ENCODE data around the gene FCHSD2.
"Not testable (repeated sequence)": the region's sequence is repeated elsewhere in the genome, so short reads cannot be mapped to it uniquely, and the experiment has no call there.

Gene FCHSD2

DNA sequence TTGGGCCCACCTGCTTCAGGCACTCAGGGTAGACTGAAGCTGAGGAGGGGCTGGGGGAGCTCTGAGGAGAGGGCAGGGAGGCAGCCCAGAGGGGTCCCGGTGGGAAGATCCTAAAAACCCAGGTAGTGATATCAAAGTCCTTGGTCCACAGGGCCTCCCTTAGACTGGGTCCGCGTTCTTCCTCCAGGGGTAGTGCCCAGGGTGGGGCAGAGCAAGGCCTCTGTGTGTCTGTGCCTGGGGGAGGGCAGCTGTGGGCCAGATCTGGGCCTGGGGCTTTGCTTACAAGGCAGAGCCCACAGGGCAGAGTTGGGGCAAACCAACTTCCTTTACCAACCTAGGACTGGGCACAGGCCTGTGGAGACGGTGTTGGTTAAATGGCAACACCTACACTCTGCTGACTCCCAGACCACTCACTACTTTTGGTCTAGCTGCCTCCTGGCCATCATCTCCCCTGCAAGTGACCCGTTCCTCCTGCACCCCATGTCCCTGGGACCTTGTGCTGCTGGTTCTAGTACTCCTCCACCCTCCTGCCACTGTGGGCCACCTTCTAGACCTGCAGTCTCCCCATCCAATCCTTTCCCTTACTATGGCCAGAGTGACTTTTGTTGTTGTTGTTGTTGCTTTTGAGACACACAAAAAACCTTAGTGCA is 312.1 kb downstream of the FCHSD2 start:
- DNase-seq: no peak

DNA sequence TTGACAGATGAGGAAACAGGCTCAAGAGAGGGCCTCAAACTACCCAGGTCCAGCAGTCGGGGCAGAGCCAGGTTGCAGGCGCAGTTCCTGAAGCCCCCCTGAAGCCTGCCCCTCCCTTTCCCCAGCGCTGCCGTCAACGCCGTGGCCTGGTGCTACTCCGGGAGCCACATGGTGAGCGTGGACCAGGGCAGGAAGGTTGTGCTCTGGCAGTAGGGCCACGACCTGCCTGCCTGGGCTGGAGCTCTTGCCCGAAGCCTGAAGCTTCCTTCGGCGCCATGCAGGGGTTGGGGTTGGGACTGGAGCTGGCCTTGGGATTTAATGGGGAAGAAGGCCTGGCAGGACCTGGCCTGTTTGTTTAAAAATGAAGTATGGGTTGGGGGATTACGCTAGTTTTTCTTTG is 312.9 kb downstream of the FCHSD2 start:
- no peak for DNase-seq

DNA sequence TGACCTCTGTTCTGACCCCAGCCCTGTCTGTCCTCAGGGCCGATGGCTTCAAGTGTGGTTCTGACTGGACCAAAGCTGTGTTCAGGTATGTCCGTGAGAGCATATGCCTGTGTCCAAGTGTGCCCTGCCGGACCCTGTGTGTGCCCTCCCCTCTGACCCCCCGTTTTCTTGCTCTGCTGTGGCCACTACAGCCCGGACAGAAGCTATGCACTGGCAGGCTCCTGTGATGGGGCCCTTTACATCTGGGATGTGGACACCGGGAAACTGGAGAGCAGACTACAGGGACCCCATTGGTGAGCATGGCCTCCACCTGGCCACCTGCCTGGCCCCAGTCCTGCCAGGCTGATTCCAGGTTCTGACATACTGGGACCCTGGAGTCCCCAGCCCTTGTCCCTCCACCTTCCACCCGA is 313.4 kb downstream of the FCHSD2 start:
- DNase-seq: no peak

DNA sequence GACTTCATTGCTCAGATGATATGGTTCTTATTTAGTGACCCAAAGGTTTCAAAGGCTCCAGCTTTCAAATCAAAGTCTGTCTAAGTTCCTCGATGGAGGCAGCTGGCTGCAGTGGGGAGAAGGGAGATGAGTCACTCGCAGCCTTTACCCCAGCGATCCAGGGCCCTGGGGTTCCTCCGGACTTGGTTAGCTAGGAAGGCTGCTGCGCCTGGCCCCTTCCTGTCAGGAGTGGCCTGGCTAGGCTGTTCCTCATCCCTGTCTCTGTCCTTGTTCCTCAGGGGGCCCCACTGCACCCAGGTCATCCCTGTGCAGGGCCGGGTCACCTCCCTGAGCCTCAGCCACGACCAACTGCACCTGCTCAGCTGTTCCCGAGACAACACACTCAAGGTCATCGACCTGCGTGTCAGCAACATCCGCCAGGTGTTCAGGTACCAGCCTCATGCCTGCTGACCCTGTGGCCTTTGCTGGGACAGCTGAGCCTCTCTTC is 314.0 kb downstream of the FCHSD2 start:
- DNase-seq: no peak

DNA sequence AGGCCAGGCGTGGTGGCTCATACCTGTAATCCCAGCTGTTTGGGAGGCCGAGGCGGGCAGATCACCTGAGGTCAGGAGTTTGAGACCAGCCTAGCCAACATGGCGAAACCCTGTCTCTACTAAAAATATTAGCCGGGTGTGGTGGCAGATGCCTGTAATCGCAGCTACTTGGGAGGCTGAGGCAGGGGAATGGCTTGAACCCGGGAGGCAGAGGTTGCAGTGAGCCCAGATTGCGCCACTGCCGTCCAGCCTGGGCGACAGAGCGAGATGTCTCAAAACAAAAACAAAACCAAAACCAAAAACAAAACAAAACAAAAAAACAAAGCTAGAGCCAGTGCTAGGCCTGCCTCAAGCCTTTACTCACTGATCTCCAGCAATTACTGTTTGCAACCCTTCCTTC is 314.5 kb downstream of the FCHSD2 start:
- not testable (repeated sequence) for DNase-seq

DNA sequence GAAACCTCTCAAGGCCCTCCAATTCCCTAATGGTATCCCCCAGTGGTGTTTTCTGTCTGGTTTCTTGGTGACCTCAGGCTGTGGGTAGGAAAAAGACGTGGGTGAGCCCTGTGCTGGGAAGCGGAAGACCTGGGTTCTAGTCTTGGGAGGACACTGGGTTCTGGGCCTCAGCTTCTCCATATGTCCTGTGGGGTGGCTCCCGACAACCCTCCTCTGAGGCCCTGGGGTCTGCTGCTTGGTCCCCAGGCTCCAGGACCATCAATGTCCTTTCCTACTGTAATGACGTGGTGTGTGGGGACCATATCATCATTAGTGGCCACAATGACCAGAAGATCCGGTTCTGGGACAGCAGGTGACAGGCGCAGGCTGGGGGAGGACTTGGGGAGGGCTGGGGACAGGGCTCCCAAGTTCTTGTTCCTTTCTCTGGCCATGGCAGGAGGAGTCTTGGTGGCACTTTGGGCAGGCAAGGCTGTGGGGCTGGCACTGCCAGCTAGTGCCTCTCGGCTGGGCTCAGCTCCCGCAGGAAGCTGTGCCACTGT is 315.1 kb downstream of the FCHSD2 start:
- no peak for DNase-seq

DNA sequence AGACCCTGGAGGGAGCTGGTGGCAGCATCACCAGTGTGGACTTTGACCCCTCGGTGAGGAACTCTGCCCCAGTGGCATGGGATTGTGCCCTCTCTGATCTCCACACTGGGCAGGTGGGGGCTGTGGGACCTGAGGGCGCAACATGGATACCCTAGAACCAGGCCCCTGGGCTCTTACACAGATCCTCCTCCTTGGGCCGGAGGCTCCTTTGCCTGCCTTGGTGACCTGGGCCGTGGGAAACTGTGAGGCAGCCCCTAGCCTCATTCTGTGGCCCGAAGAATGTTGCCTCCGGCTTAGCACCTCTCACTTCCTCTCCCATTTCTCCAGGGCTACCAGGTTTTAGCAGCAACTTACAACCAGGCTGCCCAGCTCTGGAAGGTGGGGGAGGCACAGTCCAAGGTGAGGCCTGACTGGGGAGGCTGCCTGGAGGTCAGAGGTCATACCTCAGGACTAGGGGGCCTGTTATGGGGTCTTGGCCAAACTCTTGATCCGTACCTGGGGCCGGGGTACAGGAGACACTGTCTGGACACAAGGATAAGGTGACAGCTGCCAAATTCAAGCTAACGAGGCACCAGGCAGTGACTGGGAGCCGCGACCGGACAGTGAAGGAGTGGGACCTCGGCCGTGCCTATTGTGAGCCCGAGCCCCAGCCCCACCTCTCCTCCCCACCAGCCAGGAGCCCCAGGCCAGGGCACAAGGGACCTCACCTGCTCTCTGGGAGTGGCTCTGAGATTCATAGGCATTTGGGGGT is 315.8 kb downstream of the FCHSD2 start:
- DNase-seq: no peak

DNA sequence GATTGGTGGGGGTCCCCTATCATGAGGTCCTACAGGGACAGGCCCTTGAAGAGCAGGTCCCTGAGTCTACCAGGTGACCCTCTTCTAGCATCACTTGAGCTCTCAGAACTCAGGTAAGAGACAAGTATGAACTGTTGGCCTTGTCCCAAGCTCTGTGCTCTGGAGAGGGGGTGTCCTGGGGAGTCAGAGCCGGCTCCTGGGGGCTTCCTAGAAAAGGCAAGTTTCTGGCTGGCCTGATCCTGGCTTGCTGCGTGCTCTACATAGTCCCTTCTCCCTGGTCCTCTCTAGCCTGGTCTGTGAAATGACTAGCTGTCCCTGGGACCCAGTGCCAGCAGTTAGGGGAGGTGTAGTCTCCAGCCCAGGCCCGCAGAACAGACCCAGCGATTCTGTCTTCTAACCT is 316.5 kb downstream of the FCHSD2 start:
- no peak for DNase-seq

DNA sequence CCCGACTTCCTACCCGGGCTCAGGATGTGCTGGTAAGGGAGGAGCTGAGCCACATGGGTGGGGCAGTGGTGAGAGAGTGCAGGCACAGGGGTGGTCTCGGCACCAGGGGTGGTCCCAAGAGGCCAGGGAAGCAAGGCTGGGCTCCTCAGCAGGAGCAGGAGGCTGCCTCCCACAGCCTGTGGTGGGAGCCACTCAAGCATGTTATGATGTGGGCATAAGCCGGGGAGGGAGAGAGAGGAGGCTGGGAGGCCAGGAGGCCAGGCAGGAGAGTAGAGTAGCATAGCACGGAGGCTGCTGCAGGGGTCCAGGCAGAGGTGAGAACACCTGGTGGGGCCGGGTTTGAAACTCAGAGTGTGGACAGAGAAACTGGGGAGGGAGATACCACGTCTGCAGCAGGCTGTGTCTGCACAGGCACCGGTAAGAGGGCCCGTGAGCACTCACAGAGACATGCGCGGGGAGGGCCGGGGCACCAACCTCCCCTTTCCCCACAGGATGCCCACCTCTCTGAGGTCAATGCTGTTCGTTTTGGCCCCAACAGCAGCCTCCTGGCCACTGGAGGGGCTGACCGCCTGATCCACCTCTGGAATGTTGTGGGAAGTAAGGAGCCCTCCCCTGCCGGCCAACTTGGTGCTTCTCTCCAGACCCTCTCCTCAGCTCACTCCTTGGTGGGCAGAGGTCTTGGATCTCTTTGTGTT is 317.2 kb downstream of the FCHSD2 start:
- DNase-seq: no peak

DNA sequence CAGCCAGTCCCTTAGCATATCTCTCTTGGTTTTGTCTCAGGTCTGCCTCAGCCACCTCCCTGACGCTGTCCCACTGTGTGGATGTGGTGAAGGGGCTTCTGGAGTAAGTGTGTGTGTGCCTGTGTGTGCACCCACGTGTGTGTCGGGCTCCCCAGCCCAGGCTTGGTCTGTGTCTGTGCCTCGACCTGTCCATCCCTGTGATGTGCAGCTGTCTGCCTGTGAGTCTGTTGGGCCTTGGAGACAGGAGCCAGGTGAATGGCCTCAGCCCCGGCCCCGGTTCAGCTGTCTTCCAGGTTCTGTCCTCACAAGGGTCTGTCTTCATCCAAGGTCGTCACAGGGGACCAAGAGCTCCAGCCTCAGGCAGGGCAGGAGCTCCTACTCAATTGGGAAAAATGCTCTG is 318.1 kb downstream of the FCHSD2 start:
- no peak for DNase-seq

DNA sequence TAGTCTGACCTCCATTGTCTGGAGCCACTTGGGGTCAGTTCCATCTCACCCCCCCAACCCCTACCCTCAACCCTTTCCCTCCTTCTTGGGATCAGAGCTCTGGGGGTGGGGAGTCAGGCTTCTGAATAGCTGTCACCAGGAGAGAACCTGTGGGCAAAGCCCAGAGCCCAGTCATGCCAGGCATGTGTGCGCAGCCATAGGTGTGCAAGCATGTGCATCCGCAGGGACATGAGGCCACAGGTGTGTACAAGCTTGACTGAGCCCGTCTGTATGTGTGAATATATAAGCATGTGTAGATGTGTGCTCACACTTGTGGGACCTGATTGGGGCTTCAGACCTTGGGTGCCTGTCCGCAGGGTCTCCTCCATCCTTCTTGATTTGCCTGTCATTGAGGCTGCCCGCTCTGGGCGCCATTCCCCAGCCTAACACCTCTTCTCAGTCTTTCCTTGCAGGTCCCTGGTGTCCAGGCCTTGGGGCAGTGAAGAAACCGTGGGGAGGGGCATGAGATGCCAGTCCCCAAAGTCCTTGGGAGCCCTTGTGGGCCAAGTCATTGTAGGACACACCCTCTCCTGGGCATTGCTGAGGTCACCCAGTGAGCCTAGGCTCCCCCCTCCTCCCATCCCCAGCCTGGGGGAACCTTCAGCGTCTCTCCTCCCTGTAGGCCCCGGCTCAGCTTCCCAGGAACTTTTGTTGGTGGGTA is 318.9 kb downstream of the FCHSD2 start:
- no peak for DNase-seq

DNA sequence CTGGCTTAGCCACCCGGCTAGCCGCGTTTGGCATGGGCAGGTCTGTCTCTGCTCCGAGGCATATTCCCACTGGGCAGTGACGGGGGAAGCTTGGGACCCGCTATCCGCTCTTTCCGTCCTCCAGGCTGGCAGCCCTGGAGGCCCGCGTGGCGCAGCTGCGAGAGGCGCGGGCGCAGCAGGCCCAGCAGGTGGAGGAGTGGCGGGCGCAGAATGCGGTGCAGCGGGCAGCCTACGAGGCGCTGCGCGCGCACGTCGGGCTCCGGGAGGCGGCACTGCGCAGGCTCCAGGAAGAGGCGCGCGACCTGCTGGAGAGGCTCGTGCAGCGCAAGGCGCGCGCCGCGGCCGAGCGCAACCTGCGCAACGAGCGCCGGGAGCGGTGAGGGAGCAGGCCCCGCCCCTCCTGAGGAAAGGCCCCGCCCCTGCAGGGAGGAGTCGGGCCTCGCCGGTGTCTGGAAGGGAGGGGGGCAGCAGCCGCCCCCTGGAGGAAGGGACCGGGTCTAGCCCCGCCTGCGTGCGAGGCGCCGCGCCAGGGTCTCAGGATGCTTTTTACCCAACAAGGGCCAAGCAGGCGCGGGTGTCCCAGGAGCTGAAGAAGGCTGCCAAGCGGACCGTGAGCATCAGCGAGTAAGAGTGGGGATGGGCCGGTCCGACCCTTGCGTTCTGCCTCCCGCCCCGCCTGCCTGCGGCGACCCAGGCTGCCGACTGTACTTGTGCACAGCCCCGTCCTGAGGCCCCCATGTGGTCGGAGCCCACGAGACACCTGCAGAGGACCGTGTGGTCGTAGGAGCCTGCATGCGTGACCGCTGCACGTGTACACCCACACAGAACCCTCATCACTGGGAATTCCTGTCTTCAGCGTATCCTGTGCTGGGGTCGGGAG is 320.0 kb downstream of the FCHSD2 start:
- peak; percentile 80 for DNase-seq

DNA sequence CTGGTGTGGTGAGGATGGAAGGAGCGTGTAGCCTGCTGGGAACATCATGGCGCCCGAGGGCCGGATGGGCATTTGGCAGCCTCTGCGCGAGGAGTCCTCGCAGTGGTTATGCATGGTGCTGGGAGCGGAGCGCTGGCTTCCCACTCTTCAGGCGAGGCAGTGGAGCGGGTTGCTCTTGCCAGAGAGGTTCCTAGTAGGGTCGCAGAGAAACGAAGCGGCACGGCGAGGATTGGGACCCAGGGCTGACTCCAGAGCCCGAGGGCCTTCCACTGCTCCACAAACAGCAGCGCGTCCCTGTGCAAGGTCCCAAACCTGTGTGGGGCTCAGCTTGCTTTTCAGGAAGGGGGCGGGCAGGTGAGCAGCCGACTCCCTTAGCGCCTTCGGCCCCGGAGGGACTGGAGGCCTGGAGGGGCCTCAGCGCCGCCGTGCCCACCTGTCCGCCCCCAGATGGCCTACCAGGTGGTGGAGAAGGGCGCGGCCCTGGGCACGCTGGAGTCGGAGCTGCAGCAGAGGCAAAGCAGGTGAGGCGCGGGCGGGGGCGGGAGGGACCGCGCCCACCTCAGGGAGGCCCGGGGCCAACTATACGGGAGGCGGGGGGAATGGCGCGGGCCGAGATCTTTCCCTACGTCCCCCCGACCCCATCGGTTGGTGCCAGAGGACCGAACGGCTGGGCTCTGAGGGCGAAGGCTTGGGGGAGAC is 320.7 kb downstream of the FCHSD2 start:
- no peak for DNase-seq

DNA sequence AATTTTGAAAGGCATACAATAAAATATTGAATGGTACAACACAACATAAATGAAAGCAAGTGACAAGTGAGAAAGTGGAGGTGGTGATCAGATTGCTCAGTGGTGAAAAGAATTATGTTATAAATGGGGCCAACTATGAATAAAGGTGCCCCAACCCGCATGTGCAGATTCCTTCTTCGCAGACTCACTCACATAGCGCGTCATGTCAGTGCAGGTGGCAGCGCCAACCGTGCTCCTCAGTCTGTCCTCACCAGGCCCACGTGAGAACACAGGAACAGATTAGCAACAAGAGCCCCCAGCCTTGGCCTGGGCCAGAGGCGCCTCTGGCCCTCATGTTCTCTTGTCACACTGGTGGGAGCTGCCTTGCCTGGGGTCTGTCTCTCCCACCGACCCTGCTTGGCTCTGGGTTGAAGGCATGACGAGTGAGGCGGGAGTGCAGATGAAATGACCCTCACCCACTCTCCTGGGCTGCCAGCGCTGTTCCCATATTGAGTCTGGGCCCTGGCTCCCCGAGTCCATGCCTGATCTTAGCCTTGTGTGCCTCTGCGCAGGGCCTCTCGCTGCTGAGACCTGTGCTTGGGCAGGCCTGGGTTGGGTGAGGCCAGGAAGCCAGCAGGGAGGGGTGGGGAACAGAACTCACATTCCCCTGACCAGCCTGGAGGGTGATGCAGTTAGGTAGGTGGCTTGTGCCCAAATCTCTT is 321.5 kb downstream of the FCHSD2 start:
- DNase-seq: no peak

DNA sequence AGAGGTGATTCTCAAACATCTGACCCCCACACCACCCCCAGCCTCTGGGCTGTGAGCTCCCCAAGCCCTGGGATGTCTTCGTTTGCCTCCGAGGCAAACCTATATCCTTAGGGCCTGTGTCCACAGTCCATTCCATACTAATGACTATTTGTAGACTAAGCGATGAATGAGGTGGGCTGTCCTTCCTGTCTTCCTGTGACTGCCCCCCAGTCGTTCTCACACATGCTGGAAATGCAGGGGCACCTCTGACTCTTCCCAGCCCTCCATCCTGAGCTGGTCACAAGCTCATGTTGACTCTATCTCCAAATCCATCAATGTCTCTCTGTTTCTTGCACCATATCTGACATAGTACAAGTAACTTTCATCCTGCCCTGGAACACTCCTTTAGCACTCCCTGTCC is 323.1 kb downstream of the FCHSD2 start:
- no peak for DNase-seq

DNA sequence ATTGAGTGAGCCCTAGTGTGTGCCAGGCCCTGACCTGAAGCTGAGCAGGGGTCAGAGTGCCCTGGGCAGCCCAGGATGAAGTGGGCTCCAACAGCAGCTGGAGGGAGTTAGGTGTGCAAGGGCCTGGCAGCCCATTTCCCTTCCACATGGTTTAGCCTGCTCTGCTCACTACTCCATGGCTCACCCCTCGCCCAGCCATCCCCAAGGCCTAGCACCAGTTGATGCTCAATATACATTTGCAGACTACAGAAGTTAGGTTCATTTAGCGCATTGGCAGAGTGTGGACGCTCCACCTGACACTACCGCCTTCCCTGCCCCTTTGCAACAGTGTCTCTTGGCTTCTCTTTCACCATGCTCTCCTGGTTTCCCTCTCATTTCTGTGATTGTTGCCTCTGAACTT is 324.2 kb downstream of the FCHSD2 start:
- no peak for DNase-seq

DNA sequence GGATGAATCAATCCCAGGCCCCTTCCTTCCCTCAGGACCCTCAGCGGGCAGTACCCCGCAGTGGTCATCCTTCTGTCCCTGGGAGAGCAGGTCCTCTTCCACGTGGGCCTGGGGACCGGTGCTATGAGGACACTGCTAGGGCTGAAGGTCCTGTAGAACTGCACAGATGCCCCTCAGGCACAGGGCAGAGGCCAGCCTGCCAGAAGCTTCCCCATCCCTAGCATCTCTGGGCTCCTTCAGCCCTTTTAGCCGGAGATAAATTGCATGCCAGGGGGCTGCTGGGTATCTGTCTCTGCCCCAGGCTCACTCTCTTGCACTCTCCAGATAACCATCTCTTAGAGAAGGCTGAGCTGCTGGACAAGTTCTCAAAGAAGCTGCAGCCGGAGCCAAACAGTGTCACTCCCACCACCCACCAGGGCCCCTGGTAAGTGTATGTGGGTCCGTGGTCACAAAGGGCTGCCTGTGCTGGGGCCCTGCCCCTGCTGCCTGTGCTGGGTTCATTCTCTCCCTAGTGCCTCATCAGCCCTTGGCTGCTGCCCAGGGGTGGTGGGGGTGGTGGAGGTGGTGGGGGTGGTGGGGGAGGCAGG is 325.6 kb downstream of the FCHSD2 start:
- no peak for DNase-seq

DNA sequence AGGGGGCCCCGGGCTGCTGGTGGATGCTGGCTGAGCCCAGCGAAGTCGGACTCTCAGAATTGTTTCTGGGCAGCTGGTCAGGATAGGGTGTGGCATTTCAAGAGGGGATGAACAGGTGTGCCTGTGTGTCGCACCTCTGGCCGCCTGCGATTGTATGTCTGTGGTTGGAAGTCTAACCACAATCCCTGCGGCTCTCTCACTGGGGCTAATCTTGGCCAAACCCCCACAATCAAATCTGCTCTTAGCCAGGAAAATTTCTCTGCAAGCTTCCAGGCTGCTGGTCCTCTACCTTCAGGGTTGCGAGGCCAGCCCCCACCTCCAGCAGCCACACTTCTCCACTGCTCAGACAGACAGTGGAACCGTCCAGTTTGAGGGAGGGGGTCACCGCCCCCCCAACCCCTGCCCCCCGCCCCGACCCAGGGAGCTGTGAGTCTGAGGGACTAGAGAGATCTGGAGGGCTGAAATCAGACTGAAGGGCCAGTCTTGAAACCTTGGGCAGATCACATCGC is 327.0 kb downstream of the FCHSD2 start:
- DNase-seq: no peak

DNA sequence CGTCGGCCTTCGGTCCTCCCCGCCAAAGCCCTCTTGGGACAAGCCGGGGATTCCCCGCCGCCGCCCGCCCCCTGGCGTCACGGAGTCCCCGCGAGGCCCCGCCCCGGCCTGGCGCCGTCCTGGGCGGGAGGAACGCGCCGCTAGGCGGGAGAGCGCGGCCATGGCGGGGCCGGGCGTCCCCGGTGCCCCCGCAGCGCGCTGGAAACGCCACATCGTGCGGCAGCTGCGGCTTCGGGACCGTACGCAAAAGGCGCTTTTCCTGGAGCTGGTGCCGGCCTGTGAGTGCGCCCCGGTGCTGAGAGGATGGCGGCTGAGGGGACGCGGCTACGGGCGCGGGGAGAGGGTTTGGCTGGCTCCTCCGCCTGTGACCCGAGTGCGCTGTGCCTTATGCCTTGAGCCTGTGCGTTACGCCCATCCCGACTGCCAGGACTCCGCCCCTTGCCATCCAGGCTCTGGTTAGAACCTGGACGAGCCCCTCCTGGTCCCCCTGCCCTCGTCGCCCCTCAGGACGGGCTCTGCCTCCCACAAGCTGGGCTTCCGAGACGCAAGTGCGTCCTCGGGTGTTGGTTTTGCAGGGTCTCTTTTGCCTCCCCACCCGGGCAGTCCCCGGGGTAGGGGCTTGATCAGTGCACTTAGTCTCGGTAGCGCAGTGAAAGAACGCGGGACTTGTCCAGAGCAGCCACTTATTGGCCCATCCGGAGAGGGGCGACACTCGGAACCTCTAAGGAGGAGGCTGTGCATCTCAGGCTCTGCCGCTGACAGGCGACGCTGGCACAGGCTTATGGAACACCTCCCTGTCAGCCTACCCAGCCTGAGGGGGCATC is 327.6 kb downstream of the FCHSD2 start, which contains the start of gene ATG16L2:
ATG16L2 (plus strand) TSS at position 126 of the 824 bp plus-strand sequence; CDS start at position 161, 35 bp downstream.
- peak; percentile 90 for DNase-seq

All from central memory CD4-positive, alpha-beta T cell (primary cell).